ENCODE data around the gene SCRG1. TPM values are rescaled to one million over a fixed set of nuclear protein-coding genes. Genes with fewer than 3 reads are reported as not detected.

Gene SCRG1
- total RNA-seq, 6 donors from 2014 or later = 0.09 to 0.27 TPM; not detected in 4

DNA sequence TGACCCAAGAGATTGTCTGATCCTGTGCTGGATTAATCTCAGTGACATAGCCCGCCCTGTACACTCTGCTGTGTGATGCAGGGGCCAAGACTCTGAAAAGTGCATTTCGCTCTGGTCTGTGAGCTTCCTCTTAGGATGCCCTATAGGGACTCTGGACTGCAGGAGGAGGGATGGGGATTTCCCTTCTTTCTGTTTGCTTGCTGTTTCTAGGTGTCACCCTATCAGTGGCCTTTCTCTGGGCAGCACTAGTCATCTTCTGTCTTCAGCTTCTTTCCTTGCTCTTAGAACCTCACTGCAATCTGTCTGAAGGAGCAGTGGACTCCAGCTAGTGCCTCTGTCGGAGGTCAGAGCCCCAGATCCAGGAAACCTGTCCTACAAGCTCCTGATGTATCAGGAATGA lies 34.5 kb upstream of the SCRG1 start:
- Histone ChIP-seq H3K4me3 (no peak overlapping the region), H3K9me3 (no peaks in the 10 kb centered on the region), H3K36me3 (no peaks in the 10 kb centered on the region), H3K27me3 (no peaks in the 10 kb centered on the region), H3K4me1 (no peaks in the 10 kb centered on the region), H3K27ac (no peak overlapping the region)
- ATAC-seq (ENCODE audit: low FRiP score in 2 of 2) (no peak), DNase-seq (no peak)
- 86 to 88% methylated on average over 3 of the region's 3 CpGs for WGBS, 2 donors
- TF ChIP-seq POLR2A (IDR thresholded peaks at IDR 0.05) = no peak
- TF ChIP-seq EP300 (IDR thresholded peaks at IDR 0.05) = no peak
- no peak for TF ChIP-seq POLR2AphosphoS5 (IDR thresholded peaks at IDR 0.05)
- TF ChIP-seq, protein P1, sequence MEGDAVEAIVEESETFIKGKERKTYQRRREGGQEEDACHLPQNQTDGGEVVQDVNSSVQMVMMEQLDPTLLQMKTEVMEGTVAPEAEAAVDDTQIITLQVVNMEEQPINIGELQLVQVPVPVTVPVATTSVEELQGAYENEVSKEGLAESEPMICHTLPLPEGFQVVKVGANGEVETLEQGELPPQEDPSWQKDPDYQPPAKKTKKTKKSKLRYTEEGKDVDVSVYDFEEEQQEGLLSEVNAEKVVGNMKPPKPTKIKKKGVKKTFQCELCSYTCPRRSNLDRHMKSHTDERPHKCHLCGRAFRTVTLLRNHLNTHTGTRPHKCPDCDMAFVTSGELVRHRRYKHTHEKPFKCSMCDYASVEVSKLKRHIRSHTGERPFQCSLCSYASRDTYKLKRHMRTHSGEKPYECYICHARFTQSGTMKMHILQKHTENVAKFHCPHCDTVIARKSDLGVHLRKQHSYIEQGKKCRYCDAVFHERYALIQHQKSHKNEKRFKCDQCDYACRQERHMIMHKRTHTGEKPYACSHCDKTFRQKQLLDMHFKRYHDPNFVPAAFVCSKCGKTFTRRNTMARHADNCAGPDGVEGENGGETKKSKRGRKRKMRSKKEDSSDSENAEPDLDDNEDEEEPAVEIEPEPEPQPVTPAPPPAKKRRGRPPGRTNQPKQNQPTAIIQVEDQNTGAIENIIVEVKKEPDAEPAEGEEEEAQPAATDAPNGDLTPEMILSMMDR (IDR thresholded peaks at IDR 0.05) = no peak

DNA sequence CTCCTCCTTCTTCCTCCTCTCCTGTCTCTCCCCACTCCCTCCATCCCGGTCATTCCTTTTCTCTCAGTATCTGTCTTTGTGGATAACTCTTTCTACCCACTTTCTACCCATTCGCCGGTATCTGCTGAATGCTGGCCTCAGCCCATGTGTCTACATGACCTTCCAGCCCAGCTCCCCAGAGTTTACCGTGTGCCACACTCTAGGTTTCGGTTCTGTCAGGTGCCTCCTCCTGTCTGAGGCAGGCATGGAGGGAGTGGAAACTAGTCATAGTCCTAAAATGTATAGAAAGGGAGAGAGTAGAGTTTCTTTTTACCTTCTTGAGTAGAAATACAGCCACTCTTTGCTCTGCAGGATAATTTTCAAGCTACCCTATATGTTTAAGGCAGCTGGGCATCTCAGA lies 33.5 kb upstream of the SCRG1 start:
- TF ChIP-seq POLR2AphosphoS5 (IDR thresholded peaks at IDR 0.05) = no peak
- TF ChIP-seq, protein P1 (IDR thresholded peaks at IDR 0.05) = no peak
- TF ChIP-seq POLR2A (IDR thresholded peaks at IDR 0.05) = no peak
- TF ChIP-seq EP300 (IDR thresholded peaks at IDR 0.05) = no peak
- Histone ChIP-seq H3K27ac (no peak overlapping the region), H3K4me3 (no peak overlapping the region), H3K36me3 (no peaks in the 10 kb centered on the region), H3K4me1 (no peaks in the 10 kb centered on the region), H3K9me3 (no peaks in the 10 kb centered on the region), H3K27me3 (no peaks in the 10 kb centered on the region)
- DNase-seq = no peak
- 94 to 96% methylated on average over 5 of the region's 5 CpGs for WGBS, 2 donors
- ATAC-seq (ENCODE audit: low FRiP score in 2 of 2) = no peak

DNA sequence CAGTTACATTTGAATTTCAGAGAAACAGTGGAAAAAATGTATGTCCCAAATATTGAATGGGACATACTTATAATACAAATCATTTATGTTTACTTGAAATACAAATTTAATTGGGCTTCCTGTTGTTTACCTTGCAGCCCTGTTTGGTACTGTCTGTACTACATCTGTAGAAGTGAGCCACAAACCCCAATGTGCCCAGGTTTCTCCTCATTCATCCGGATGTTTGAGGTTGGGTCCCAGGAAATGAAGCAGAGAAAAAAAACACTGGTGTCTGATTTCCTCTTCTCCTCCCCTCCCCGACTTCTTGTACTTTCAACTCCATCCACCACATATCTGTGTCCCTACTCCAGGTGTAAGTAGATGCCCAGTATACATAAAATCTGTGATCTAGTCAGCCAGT lies 27.1 kb upstream of the SCRG1 start:
- no peaks in the 10 kb centered on the region for H3K9me3 ChIP-seq
- no peak overlapping the region for H3K4me3 ChIP-seq
- 85 to 87% methylated on average over 2 of the region's 2 CpGs for WGBS, 2 donors
- H3K27ac ChIP-seq = no peak overlapping the region
- no peaks in the 10 kb centered on the region for H3K36me3 ChIP-seq
- DNase-seq (no peak), ATAC-seq (ENCODE audit: low FRiP score in 2 of 2) (no peak)
- no peaks in the 10 kb centered on the region for H3K4me1 ChIP-seq
- no peaks in the 10 kb centered on the region for H3K27me3 ChIP-seq
- TF ChIP-seq POLR2A (IDR thresholded peaks at IDR 0.05) = no peak

DNA sequence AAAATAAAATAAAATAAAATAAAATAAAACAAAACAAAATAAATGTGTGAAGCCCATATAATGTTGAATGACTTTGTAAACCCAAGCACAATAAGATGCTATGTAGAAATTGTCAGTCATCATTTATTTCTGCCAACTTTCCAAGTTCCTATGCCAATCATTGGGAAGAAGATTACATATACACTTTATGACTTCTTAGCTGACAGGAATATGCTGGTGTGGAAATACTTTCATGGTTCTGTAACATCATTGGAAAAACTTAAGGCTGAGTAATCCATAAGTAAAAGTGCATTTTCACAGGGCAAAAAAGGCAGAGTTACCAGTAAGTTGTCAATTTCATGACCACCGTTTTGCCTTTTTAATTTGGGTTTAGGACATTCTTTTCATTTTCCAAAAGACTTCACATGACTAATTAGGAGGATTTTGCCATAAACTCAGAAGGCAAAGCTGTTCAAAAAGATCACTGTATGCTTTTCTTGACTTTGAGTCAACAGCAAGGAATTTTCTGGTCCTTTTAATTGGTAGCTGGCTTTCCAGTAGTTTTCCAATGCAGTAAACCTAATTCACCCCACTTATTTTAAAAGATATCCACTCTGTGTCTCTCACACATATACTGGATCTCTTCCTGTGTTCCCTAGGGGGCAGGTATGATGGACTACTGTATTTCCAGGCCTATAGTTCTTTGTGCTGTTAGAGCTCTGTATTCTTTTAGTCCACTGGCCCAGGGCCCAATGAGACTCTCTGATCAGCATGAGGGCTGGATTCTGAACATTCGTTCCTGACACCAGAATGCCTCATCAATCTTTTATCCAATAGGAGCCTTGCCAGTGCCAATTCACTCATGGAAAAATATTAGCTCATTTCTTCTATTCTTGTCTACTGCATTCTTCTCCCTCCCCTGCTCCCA lies 26.2 kb upstream of the SCRG1 start:
- 71 to 97% methylated on average over 2 of the region's 2 CpGs for WGBS, 2 donors
- no peaks in the 10 kb centered on the region for H3K9me3 ChIP-seq
- H3K27me3 ChIP-seq = no peaks in the 10 kb centered on the region
- no peak for DNase-seq
- no peak overlapping the region for H3K4me3 ChIP-seq
- TF ChIP-seq EP300 (IDR thresholded peaks at IDR 0.05) (no peak), POLR2A (IDR thresholded peaks at IDR 0.05) (no peak), POLR2AphosphoS5 (IDR thresholded peaks at IDR 0.05) (no peak)
- TF ChIP-seq, protein P1 (IDR thresholded peaks at IDR 0.05) = no peak
- no peak for ATAC-seq (ENCODE audit: low FRiP score in 2 of 2)
- H3K36me3 ChIP-seq = no peaks in the 10 kb centered on the region
- H3K27ac ChIP-seq = no peak overlapping the region
- peaks cover 0 to 4% (median 0%) of the 10 kb centered on the region in 4 donors for H3K4me1 ChIP-seq

DNA sequence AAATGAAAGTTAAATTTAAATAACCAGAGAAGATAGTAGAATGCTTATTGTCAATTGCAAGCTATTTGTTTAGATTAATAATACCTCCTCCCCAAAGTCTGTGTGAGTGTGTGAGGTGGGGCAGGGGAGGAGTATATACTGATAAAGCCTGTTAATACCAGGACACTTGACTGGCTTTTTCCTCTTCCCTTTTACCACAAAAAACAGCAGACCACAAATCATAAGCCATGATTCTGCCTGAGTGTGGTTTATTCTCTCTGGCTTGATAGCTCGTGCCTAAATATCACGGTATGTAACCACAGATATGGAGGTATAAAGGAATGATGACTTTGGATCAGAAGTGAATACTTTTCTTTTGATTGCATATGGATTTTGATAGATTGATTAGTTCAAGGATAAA lies 21.9 kb upstream of the SCRG1 start:
- TF ChIP-seq, protein P1 (IDR thresholded peaks at IDR 0.05) = no peak
- no peak for TF ChIP-seq EP300 (IDR thresholded peaks at IDR 0.05)
- no peak for TF ChIP-seq POLR2AphosphoS5 (IDR thresholded peaks at IDR 0.05)
- TF ChIP-seq POLR2A (IDR thresholded peaks at IDR 0.05) = no peak
- H3K4me3 ChIP-seq = no peak overlapping the region
- H3K9me3 ChIP-seq = no peaks in the 10 kb centered on the region
- ATAC-seq (ENCODE audit: low FRiP score in 2 of 2) (no peak), DNase-seq (no peak)
- H3K4me1 ChIP-seq = peaks cover 0 to 7% (median 2%) of the 10 kb centered on the region in 4 donors
- H3K27me3 ChIP-seq = no peaks in the 10 kb centered on the region
- WGBS, 2 donors = 89 to 93% methylated on average over 2 of the region's 2 CpGs
- H3K27ac ChIP-seq = no peak overlapping the region
- no peaks in the 10 kb centered on the region for H3K36me3 ChIP-seq

Data from upper lobe of left lung (tissue), 6 donors.